Suprapubic skin (tissue), 4 donors: Measurements from ENCODE around the gene ANKRD40CL.

Experiments
- EP300 ChIP-seq: sonication (generic); formaldehyde crosslinking; IDR thresholded peaks from one replicate; pipeline ENCODE4 v1.6.1; 2017; ENCODE audit warnings: antibody characterized with exemption
- POLR2AphosphoS5 ChIP-seq, 3 donors: sonication (generic); formaldehyde crosslinking; IDR thresholded peaks; one replicate each; pipeline ENCODE4 v1.6.1; 2017; ENCODE audit warnings: antibody characterized with exemption in 3 of 3
- TF ChIP-seq, protein P1 (sequence below), 2 donors: fragments of 200-600 bp in 1 of 2; fragments of 450-650 bp in 1 of 2; sonication (generic) in 1 of 2; IDR thresholded peaks; one replicate each; pipeline ENCODE4 v1.5.1; 2016 to 2019; ENCODE audit warnings: antibody characterized with exemption in 2 of 2, mild to moderate bottlenecking in 1 of 2, moderate library complexity in 1 of 2

- TF ChIP-seq, protein P1, sequence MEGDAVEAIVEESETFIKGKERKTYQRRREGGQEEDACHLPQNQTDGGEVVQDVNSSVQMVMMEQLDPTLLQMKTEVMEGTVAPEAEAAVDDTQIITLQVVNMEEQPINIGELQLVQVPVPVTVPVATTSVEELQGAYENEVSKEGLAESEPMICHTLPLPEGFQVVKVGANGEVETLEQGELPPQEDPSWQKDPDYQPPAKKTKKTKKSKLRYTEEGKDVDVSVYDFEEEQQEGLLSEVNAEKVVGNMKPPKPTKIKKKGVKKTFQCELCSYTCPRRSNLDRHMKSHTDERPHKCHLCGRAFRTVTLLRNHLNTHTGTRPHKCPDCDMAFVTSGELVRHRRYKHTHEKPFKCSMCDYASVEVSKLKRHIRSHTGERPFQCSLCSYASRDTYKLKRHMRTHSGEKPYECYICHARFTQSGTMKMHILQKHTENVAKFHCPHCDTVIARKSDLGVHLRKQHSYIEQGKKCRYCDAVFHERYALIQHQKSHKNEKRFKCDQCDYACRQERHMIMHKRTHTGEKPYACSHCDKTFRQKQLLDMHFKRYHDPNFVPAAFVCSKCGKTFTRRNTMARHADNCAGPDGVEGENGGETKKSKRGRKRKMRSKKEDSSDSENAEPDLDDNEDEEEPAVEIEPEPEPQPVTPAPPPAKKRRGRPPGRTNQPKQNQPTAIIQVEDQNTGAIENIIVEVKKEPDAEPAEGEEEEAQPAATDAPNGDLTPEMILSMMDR (IDR thresholded peaks at IDR 0.05) = no peak
- no peak for TF ChIP-seq EP300
- no peak for TF ChIP-seq POLR2AphosphoS5 (IDR thresholded peaks at IDR 0.05)
These were observed 39.2 kb downstream of the ANKRD40CL start for GRCh38 chr17:50728112-50728429.
